ENCODE data around the gene KDM6A. TPM values are rescaled to one million over a fixed set of nuclear protein-coding genes. Genes with fewer than 3 reads are reported as not detected.

Gene KDM6A
- total RNA-seq, 1 experiment from 2014 or later: 21.0 TPM

GRCh38 chrX:45006002-45006800, 133.2 kb downstream of the KDM6A start:
- RAD21 ChIA-PET (ENCODE audit: low non-redundant PET in 1 of 2, low total read pairs in 2 of 2, uncharacterized antibody in 2 of 2, unreplicated experiment in 2 of 2): no interaction called here
- H3K27me3 ChIP-seq (ENCODE audit: insufficient read depth, low read length): no peaks in the 10 kb centered on the region
- peaks cover 40% of the 10 kb centered on the region for H3K79me2 ChIP-seq (ENCODE audit: insufficient read depth, low read length)
- H4K20me1 ChIP-seq (ENCODE audit: insufficient read depth): no peaks in the 10 kb centered on the region
- H3K9me3 ChIP-seq (ENCODE audit: control insufficient read depth in 1 of 2, insufficient read depth in 1 of 2, low read depth in 1 of 2, low read length in 2 of 2): no peaks in the 10 kb centered on the region
- no peaks in the 10 kb centered on the region for H3K36me3 ChIP-seq (ENCODE audit: control insufficient read depth in 1 of 2, insufficient read depth in 2 of 2, low read length in 2 of 2)
- peak overlapping the region; percentile 52 for H3K9ac ChIP-seq (ENCODE audit: low read length)
- H3K4me3 ChIP-seq (replicated peaks in 1 of 2; ENCODE audit: low read depth in 1 of 2, low read length in 2 of 2): peak overlapping the region; percentile 7 to 25; a peak in 1 of 4 replicates
- H2AFZ ChIP-seq (ENCODE audit: low read depth, low read length, poor library complexity, severe bottlenecking): no peak overlapping the region
- POLR2A ChIA-PET: interaction anchor here (0.6 kb wide), 1 partner anchor 1458 kb away, joined by 3 read pairs; no protein-coding TSS in a partner anchor
- no TSS peak for BruUV-seq (replicated peaks)
- intact Hi-C loops (cut with micrococcal nuclease): no loop called here
- H3K4me2 ChIP-seq (ENCODE audit: low read length): peak overlapping the region; percentile 55
- no peaks in the 10 kb centered on the region for H3K9me2 ChIP-seq (ENCODE audit: insufficient read depth)
- peak; percentile 67 for DNase-seq (ENCODE audit: low read depth, low spot score)
- peak; percentile 86 for ATAC-seq
- H3K27ac ChIP-seq (ENCODE audit: low read depth, low read length): peak overlapping the region; percentile 69; the same call in 1 of the 2 replicates
- CTCF ChIA-PET: no interaction called here
- H3K4me1 ChIP-seq (ENCODE audit: control insufficient read depth in 1 of 2, insufficient read depth in 2 of 2, low read length in 2 of 2): peaks cover 16 to 72% of the 10 kb centered on the region in 2 experiments
- TF ChIP-seq EGR1 (IDR thresholded peaks at IDR 0.05; ENCODE audit: low read depth) (no peak), CTCF (IDR thresholded peaks at IDR 0.05 in 2 of 3, conservative IDR thresholded peaks at IDR 0.05 in 1 of 3; ENCODE audit: borderline replicate concordance in 1 of 3, insufficient read depth in 1 of 3, low read depth in 2 of 3, low read length in 2 of 3) (peak in 1 of 3 experiments; percentile 8; a peak in 1 of 6 replicates), SP1 (IDR thresholded peaks at IDR 0.05; ENCODE audit: low read depth) (no peak; the same call in none of the 2 replicates), POLR2A (IDR thresholded peaks at IDR 0.05; ENCODE audit: borderline replicate concordance, extremely low read depth, insufficient read depth, insufficient read length) (no peak), SIN3A (IDR thresholded peaks at IDR 0.05; ENCODE audit: low read depth) (0 out of 2 replicates have a peak, but pooled peaks have one; percentile 27), SRF (IDR thresholded peaks at IDR 0.05; ENCODE audit: low read depth) (no peak), YY1 (IDR thresholded peaks at IDR 0.05; ENCODE audit: extremely low read depth, insufficient replicate concordance, low read depth, low read length) (peak; percentile 56), EZH2phosphoT487 (IDR thresholded peaks at IDR 0.05; ENCODE audit: borderline replicate concordance) (no peak), ZNF274 (IDR thresholded peaks at IDR 0.05; ENCODE audit: low read depth, low read length) (no peak), CEBPB (IDR thresholded peaks at IDR 0.05; ENCODE audit: low read depth) (peak; percentile 57), RAD21 (IDR thresholded peaks at IDR 0.05; ENCODE audit: low read depth) (no peak), REST (IDR thresholded peaks at IDR 0.05; ENCODE audit: low read depth) (no peak), CBX3 (IDR thresholded peaks at IDR 0.05; ENCODE audit: low read depth) (0 out of 2 replicates have a peak, but pooled peaks have one; percentile 51), JUND (IDR thresholded peaks at IDR 0.05) (peak; percentile 56), MAX (IDR thresholded peaks at IDR 0.05) (peak; percentile 45; the same call in 1 of the 2 replicates), FOSL1 (IDR thresholded peaks at IDR 0.05; ENCODE audit: low read depth) (peak; percentile 62; the same call in 1 of the 2 replicates), TCF7L2 (IDR thresholded peaks at IDR 0.05; ENCODE audit: borderline replicate concordance, extremely low read depth, insufficient read depth, insufficient read length) (no peak), EZH2 (IDR thresholded peaks at IDR 0.05) (no peak), ZBTB33 (IDR thresholded peaks at IDR 0.05; ENCODE audit: extremely low read depth, insufficient replicate concordance, low read length) (no peak)

Measured in HCT116 (cell line).